Glutamatergic neuron (in vitro differentiated cells): ENCODE results near the gene PAM. TPM values are rescaled to one million over a fixed set of nuclear protein-coding genes. Genes with fewer than 3 reads are reported as not detected.

Experiments
- DNase-seq: peaks from one replicate; pipeline ENCODE4 v3.0.0; 2022
- H3K27ac Mint-ChIP-seq: one replicate; pipeline ENCODE4 v1.8.0; 2020; ENCODE audit warnings: mild to moderate bottlenecking, mixed read lengths, inconsistent platforms; ENCODE audit not compliant: unreplicated experiment
- H3K27me3 Mint-ChIP-seq: one replicate; pipeline ENCODE4 v1.8.0; 2020; ENCODE audit warnings: mild to moderate bottlenecking, moderate library complexity, mixed read lengths, inconsistent platforms; ENCODE audit not compliant: unreplicated experiment
- H3K36me3 Mint-ChIP-seq: one replicate; pipeline ENCODE4 v1.8.0; 2020; ENCODE audit warnings: mild to moderate bottlenecking, mixed read lengths, inconsistent platforms; ENCODE audit not compliant: unreplicated experiment
- H3K4me1 Mint-ChIP-seq: one replicate; pipeline ENCODE4 v1.8.0; 2020; ENCODE audit warnings: mild to moderate bottlenecking, low read depth, mixed read lengths, inconsistent platforms; ENCODE audit not compliant: unreplicated experiment
- H3K4me3 Mint-ChIP-seq: one replicate; pipeline ENCODE4 v1.8.0; 2020; ENCODE audit warnings: mild to moderate bottlenecking, mixed read lengths, inconsistent platforms; ENCODE audit not compliant: unreplicated experiment
- H3K9me3 Mint-ChIP-seq: one replicate; pipeline ENCODE4 v1.8.0; 2020; ENCODE audit warnings: mild to moderate bottlenecking, moderate library complexity, mixed read lengths, inconsistent platforms; ENCODE audit not compliant: unreplicated experiment
- total RNA-seq: library from RNA; stranded (reverse); fragmentation: NEBNext Ultra II Directional; extraction: Animal tissue kit (Norgen Biotek cat#: 25700); gene quantifications from one replicate; pipeline ENCODE4 v1.2.1, GENCODE V29; 2021; ENCODE audit not compliant: unreplicated experiment
- TF ChIP-seq, protein P1 (sequence below): fragments of 200-600 bp; sonication (generic); IDR thresholded peaks from one replicate; pipeline ENCODE4 v1.5.0; 2021; ENCODE audit not compliant: partially characterized antibody, unreplicated experiment

PAM gene
- total RNA-seq, 1 donor from 2014 or later = 192 TPM

- H3K27ac Mint-ChIP-seq = no peak overlapping the region
- DNase-seq = no peak
- no peaks in the 10 kb centered on the region for H3K36me3 Mint-ChIP-seq
- H3K9me3 Mint-ChIP-seq = no peaks in the 10 kb centered on the region
- no peak overlapping the region for H3K4me3 Mint-ChIP-seq
- H3K27me3 Mint-ChIP-seq = no peaks in the 10 kb centered on the region
- TF ChIP-seq, protein P1, sequence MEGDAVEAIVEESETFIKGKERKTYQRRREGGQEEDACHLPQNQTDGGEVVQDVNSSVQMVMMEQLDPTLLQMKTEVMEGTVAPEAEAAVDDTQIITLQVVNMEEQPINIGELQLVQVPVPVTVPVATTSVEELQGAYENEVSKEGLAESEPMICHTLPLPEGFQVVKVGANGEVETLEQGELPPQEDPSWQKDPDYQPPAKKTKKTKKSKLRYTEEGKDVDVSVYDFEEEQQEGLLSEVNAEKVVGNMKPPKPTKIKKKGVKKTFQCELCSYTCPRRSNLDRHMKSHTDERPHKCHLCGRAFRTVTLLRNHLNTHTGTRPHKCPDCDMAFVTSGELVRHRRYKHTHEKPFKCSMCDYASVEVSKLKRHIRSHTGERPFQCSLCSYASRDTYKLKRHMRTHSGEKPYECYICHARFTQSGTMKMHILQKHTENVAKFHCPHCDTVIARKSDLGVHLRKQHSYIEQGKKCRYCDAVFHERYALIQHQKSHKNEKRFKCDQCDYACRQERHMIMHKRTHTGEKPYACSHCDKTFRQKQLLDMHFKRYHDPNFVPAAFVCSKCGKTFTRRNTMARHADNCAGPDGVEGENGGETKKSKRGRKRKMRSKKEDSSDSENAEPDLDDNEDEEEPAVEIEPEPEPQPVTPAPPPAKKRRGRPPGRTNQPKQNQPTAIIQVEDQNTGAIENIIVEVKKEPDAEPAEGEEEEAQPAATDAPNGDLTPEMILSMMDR = no peak
- H3K4me1 Mint-ChIP-seq = peaks cover 6% of the 10 kb centered on the region
Observed at GRCh38 chr5:102921341-102922044, 166.4 kb downstream of the PAM start.

GRCh38 chr5:102922111-102922720 is 167.1 kb downstream of the PAM start:
- TF ChIP-seq, protein P1 = no peak
- H3K36me3 Mint-ChIP-seq = no peaks in the 10 kb centered on the region
- no peaks in the 10 kb centered on the region for H3K27me3 Mint-ChIP-seq
- H3K4me1 Mint-ChIP-seq = peaks cover 9% of the 10 kb centered on the region
- DNase-seq = no peak
- H3K9me3 Mint-ChIP-seq = no peaks in the 10 kb centered on the region
- H3K4me3 Mint-ChIP-seq = no peak overlapping the region
- H3K27ac Mint-ChIP-seq = no peak overlapping the region

GRCh38 chr5:102922799-102923477 is 167.8 kb downstream of the PAM start:
- H3K4me1 Mint-ChIP-seq = peaks cover 10% of the 10 kb centered on the region
- no peak overlapping the region for H3K27ac Mint-ChIP-seq
- no peaks in the 10 kb centered on the region for H3K27me3 Mint-ChIP-seq
- TF ChIP-seq, protein P1 = no peak
- H3K4me3 Mint-ChIP-seq = no peak overlapping the region
- DNase-seq = no peak
- no peaks in the 10 kb centered on the region for H3K9me3 Mint-ChIP-seq
- H3K36me3 Mint-ChIP-seq = no peaks in the 10 kb centered on the region

GRCh38 chr5:102924963-102925362 is 169.9 kb downstream of the PAM start:
- Mint-ChIP-seq H3K4me1 (peaks cover 5% of the 10 kb centered on the region), H3K36me3 (peaks cover under 1% of the 10 kb centered on the region), H3K9me3 (peaks cover 2% of the 10 kb centered on the region), H3K27ac (no peak overlapping the region), H3K27me3 (no peaks in the 10 kb centered on the region), H3K4me3 (no peak overlapping the region)
- TF ChIP-seq, protein P1 = no peak
- no peak for DNase-seq

DNA sequence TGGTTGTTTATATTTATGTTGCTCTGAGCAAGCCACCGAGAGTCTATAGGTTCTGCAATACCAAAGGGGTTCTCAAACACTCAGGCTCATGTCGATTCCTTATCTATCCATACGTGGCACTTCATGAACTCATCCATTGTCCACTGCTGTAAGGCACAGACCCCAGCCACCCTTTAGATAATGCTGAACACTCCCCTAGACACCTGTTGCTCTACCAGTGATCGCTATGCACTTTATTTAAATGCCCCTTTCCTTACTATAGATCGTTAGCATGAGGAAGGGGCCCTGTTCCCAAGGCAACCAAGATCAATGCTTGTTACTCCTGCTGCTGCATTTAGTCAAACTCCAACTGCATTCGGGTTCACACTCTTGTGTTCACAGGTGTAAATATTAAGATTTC is 171.9 kb downstream of the PAM start:
- H3K9me3 Mint-ChIP-seq = peaks cover 2% of the 10 kb centered on the region
- no peak overlapping the region for H3K4me3 Mint-ChIP-seq
- TF ChIP-seq, protein P1 = no peak
- no peak overlapping the region for H3K27ac Mint-ChIP-seq
- peaks cover 5% of the 10 kb centered on the region for H3K4me1 Mint-ChIP-seq
- DNase-seq = no peak
- H3K27me3 Mint-ChIP-seq = no peaks in the 10 kb centered on the region
- peaks cover 4% of the 10 kb centered on the region for H3K36me3 Mint-ChIP-seq
